Skeletal muscle tissue (tissue), 4 donors: ENCODE results near the gene MFSD6. TPM values are rescaled to one million over a fixed set of nuclear protein-coding genes. Genes with fewer than 3 reads are reported as not detected.
"Not testable (repeated sequence)": the region's sequence is repeated elsewhere in the genome, so short reads cannot be mapped to it uniquely, and the experiment has no call there.

Experiments used
- H3K27ac ChIP-seq: one replicate; pipeline ENCODE4 v1.7.0; 2013; ENCODE audit warnings: mild to moderate bottlenecking, low read depth, low read length, inconsistent platforms
- H3K27me3 ChIP-seq, 3 donors: one replicate each; pipeline ENCODE4 v1.7.0; 2013; ENCODE audit warnings: low read length in 3 of 3; ENCODE audit not compliant: control insufficient read depth in 3 of 3, insufficient read depth in 3 of 3
- H3K36me3 ChIP-seq, 3 donors: one replicate each; pipeline ENCODE4 v1.7.0; 2013; ENCODE audit warnings: low read length in 3 of 3; ENCODE audit not compliant: control insufficient read depth in 3 of 3, insufficient read depth in 3 of 3
- H3K4me1 ChIP-seq, 3 donors: one replicate each; pipeline ENCODE4 v1.7.0; 2013; ENCODE audit warnings: low read length in 3 of 3, mild to moderate bottlenecking in 3 of 3; ENCODE audit not compliant: control insufficient read depth in 3 of 3, insufficient read depth in 3 of 3
- H3K4me3 ChIP-seq, 3 donors: one replicate each; pipeline ENCODE4 v1.7.0; 2013; ENCODE audit warnings: low read length in 3 of 3
- H3K9ac ChIP-seq, 3 donors: one replicate each; pipeline ENCODE4 v1.7.0; 2013; ENCODE audit warnings: low read length in 3 of 3, mild to moderate bottlenecking in 3 of 3, moderate library complexity in 2 of 3, low read depth in 1 of 3
- H3K9me3 ChIP-seq, 3 donors: one replicate each; pipeline ENCODE4 v1.7.0; 2013; ENCODE audit warnings: low read length in 3 of 3; ENCODE audit not compliant: control insufficient read depth in 3 of 3
- total RNA-seq: library from RNA; depleted of rRNA; stranded (reverse); fragments of >200 nt; gene quantifications from one replicate; pipeline ENCODE4 v1.2.3, GENCODE V29; 2014
- donor health status: Osteomylitis.

The MFSD6 gene
- 8.4 TPM for total RNA-seq

DNA sequence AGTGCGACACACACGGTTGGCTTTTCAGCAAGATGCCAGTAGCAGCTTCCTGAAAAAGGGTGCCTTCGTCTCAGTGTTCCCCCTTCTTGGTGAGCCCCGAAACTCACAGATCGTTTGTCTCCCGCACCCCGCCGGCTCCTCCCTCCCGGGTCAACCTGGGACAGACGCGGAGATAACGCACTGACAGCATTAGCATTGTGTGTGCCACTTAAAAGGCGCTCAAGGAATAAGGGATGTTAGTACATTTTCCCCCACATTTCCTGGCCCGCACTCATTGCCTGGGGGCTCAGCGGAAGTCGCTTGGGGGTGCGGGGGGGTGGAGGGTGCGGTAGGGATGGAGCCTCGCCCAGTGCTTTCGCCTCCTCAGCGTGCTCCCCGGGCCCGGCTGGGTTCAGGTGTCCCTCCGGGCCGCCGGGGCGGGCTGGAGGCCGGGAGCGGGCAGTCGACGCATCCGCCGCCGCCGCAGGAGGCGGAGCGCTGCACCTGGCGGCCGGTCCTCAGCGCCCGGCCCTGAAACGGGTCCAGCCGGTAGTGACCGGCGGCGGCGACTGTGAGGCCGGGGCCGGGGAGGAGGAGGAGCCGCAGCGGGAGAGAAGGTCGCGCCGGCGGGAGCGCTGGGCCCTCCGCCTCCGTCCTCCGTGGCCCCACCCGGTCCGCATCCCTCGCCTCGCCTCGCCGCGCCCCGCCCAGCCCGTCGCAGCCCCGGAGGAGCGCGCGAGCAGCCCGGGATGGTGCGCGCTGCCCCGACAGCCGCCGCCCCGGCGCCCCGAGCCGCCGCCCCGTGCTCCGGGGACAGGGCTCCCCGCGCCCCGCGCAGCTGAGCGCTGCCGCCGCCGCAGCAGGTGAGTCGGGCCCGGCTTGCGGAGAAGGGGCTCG lies at the start of gene MFSD6:
TSS of gene MFSD6 (plus strand) at position 694 of the 876 bp plus-strand sequence. CDS start 27,675 bp downstream, outside the sequence.
- H3K36me3 ChIP-seq = no peaks in the 10 kb centered on the region

DNA sequence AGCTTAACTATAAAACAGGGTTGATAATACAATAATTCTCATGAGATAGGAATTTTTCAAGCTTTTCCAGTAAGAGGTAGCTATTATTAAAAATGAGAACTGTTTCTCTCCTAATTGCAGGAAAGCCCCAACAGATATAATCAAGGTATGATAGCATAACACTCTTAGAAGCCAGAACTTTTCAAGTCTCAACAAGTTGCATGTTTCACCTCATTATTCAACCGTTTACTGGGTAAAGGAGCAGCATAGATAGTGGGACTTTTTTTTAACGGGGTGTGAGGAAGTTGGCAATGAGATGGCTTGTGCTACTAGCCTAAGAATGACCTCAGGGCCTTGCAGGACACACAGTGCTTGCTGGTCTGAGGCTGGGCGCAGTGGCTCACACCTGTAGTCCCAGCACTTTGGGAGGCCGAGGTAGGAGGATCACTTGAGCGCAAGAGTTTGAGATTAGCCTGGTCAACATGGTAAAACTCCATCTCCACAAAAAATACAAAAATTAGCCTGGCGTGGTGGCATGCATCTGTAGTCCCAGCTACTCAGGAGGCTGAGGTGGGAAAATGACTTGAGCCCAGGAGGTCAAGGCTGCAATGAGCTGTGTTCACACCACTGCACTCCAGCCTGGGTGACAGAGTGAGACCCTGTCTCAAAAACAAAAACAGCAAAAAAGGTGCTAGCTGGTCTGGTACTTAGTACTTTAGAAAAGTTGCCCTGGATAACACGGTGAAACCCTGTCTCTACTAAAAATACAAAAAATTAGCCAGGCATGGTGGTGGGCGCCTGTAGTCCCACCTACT lies 49.3 kb upstream of the MFSD6 start:
- H3K27me3 ChIP-seq, H3K9ac ChIP-seq, H3K9me3 ChIP-seq, H3K4me3 ChIP-seq, H3K36me3 ChIP-seq: not testable (repeated sequence)
- Histone ChIP-seq H3K4me1 (peaks cover 9 to 30% (median 25%) of the 10 kb centered on the region in 3 donors), H3K27ac (peak overlapping the region; percentile 57)

More for the DNA sequence above, at the start of gene MFSD6:
- H3K27ac ChIP-seq = no peak within 1 kb of the TSS
- H3K27me3 ChIP-seq = no peaks in the 10 kb centered on the region
- no peaks in the 10 kb centered on the region for H3K9me3 ChIP-seq
- peak within 1 kb of the TSS; percentile 73 to 75 (median 74) for H3K9ac ChIP-seq
- H3K4me1 ChIP-seq = peaks cover 8 to 12% (median 10%) of the 10 kb centered on the region in 3 donors
- peak within 1 kb of the TSS; percentile 67 to 76 (median 69) for H3K4me3 ChIP-seq

GRCh38 chr2:190360561-190360960 lies 47.6 kb upstream of the MFSD6 start:
- Histone ChIP-seq H3K27me3 (no peaks in the 10 kb centered on the region), H3K27ac (no peak overlapping the region), H3K4me3 (no peak overlapping the region), H3K36me3 (peaks cover 0 to 11% (median 3%) of the 10 kb centered on the region in 3 donors), H3K9me3 (no peaks in the 10 kb centered on the region), H3K9ac (no peak overlapping the region), H3K4me1 (peaks cover 5 to 24% (median 18%) of the 10 kb centered on the region in 3 donors)

GRCh38 chr2:190360965-190361364 lies 47.2 kb upstream of the MFSD6 start:
- peaks cover 0 to 15% (median 3%) of the 10 kb centered on the region in 3 donors for H3K36me3 ChIP-seq
- no peak overlapping the region for H3K9ac ChIP-seq
- H3K4me3 ChIP-seq = no peak overlapping the region
- no peaks in the 10 kb centered on the region for H3K27me3 ChIP-seq
- H3K4me1 ChIP-seq = peaks cover 5 to 24% (median 17%) of the 10 kb centered on the region in 3 donors
- H3K27ac ChIP-seq = no peak overlapping the region
- H3K9me3 ChIP-seq = no peaks in the 10 kb centered on the region

DNA sequence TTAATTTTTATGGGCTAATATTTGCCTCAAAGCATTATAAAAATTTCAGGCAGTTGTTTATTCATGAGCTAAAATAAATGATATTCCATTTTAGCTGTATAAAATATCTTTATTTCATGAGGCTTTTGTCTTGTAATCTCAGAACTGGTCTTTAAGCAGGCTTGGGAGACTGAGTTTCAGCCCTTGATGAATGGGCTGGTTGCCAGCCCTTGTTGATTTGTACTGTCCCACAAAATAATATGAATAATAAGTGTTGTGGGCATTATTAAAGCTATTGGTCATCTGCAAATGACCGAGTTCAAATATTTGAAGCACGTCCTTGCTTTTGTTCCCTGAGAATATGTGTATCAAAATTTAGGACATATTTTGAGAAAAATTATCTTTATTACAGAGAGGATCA lies 46.6 kb upstream of the MFSD6 start:
- no peaks in the 10 kb centered on the region for H3K9me3 ChIP-seq

DNA sequence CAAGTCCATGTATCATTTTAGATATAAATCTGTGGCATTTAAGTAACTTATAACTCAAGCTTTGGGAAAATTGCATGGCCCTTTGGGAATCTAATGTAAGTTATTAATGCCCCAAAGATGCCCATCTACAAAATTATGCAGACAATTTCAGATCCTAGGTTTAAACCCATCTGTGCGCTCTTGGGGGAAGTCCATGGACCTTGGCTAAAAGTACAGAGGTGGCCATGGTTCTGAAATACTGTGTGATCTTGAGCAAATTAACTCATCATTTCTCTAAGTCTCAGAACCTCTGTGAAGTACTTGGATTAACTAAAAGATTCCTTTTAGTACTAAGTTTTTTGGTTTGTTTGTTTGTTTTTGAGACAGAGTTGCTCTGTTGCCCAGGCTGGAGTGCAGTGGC lies 45.3 kb upstream of the MFSD6 start:
- H3K9ac ChIP-seq = no peak overlapping the region
- H3K27me3 ChIP-seq = no peaks in the 10 kb centered on the region
- peaks cover 0 to 22% (median 13%) of the 10 kb centered on the region in 3 donors for H3K36me3 ChIP-seq

More for the DNA sequence above, 46.6 kb upstream of the MFSD6 start:
- no peak overlapping the region for H3K4me3 ChIP-seq
- peaks cover 0 to 21% (median 7%) of the 10 kb centered on the region in 3 donors for H3K36me3 ChIP-seq
- H3K9ac ChIP-seq = no peak overlapping the region
- H3K4me1 ChIP-seq = peaks cover 5 to 24% (median 12%) of the 10 kb centered on the region in 3 donors
- no peak overlapping the region for H3K27ac ChIP-seq
- no peaks in the 10 kb centered on the region for H3K27me3 ChIP-seq

GRCh38 chr2:190365499-190366204 lies 42.5 kb upstream of the MFSD6 start:
- Histone ChIP-seq H3K27me3 (no peaks in the 10 kb centered on the region), H3K4me3 (no peak overlapping the region), H3K36me3 (peaks cover 5 to 40% (median 31%) of the 10 kb centered on the region in 3 donors), H3K9ac (no peak overlapping the region), H3K4me1 (no peaks in the 10 kb centered on the region), H3K9me3 (no peaks in the 10 kb centered on the region), H3K27ac (no peak overlapping the region)

More for the DNA sequence above, 45.3 kb upstream of the MFSD6 start:
- Histone ChIP-seq H3K27ac (no peak overlapping the region), H3K4me1 (peaks cover 5 to 21% (median 12%) of the 10 kb centered on the region in 3 donors), H3K4me3 (no peak overlapping the region), H3K9me3 (no peaks in the 10 kb centered on the region)

GRCh38 chr2:190366248-190366753 lies 41.9 kb upstream of the MFSD6 start:
- H3K27me3 ChIP-seq = no peaks in the 10 kb centered on the region
- H3K9ac ChIP-seq = no peak overlapping the region

DNA sequence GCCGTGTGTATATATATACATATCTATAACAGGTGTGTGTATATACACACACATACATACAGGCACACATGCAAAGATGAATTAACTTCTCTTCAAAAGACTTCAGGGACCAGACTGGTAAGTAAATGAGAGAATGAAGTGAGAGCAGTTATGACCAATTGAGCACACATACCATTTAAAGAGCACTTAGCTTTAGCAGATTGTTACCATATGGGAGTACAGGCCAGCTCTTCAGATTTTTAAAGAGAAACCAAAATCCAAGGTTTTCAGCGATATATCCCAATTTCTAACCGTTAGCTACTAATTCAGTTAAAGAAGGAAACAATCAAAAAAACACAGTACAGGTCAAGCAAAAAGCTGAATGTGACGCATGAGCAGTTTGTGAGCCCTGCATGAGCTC lies 41.1 kb upstream of the MFSD6 start:
- Histone ChIP-seq H3K9ac (no peak overlapping the region), H3K36me3 (peaks cover 5 to 45% (median 38%) of the 10 kb centered on the region in 3 donors), H3K4me3 (no peak overlapping the region), H3K9me3 (no peaks in the 10 kb centered on the region), H3K27ac (no peak overlapping the region), H3K4me1 (peaks cover 1 to 2% (median 1%) of the 10 kb centered on the region in 3 donors), H3K27me3 (no peaks in the 10 kb centered on the region)

More at GRCh38 chr2:190366248-190366753, 41.9 kb upstream of the MFSD6 start:
- Histone ChIP-seq H3K27ac (no peak overlapping the region), H3K4me3 (no peak overlapping the region), H3K36me3 (peaks cover 5 to 45% (median 37%) of the 10 kb centered on the region in 3 donors), H3K4me1 (no peaks in the 10 kb centered on the region), H3K9me3 (no peaks in the 10 kb centered on the region)
